K562 (cell line): ENCODE results near the gene METTL8. TPM values are rescaled to one million over a fixed set of nuclear protein-coding genes. Genes with fewer than 3 reads are reported as not detected.

ENCODE experiments used
- AFF1 ChIP-seq, 2 experiments: fragments of 450-650 bp; IDR thresholded peaks; 2 replicates each; pipeline ENCODE4 v1.6.1; 2018; ENCODE audit warnings: mild to moderate bottlenecking in 2 of 2, low read depth in 1 of 2; ENCODE audit not compliant: partially characterized antibody in 2 of 2
- ARID2 ChIP-seq: fragments of 450-650 bp; IDR thresholded peaks from 2 replicates; pipeline ENCODE4 v1.6.1; 2017; ENCODE audit warnings: antibody characterized with exemption, mild to moderate bottlenecking
- BMI1 ChIP-seq: fragments of 150-350 bp; IDR thresholded peaks from 2 replicates; pipeline ENCODE4 v1.6.1; 2014; ENCODE audit warnings: low read length
- ETV1 ChIP-seq: fragments of 450-650 bp; conservative IDR thresholded peaks from 2 replicates; pipeline ENCODE4 v1.6.1; 2016; ENCODE audit warnings: missing genetic modification characterization, control low read depth, low read depth, missing compliant biosample characterization
- MEIS2 ChIP-seq: fragments of 450-650 bp; IDR thresholded peaks from 2 replicates; pipeline ENCODE4 v1.6.1; 2014; ENCODE audit warnings: mild to moderate bottlenecking; ENCODE audit not compliant: partially characterized antibody
- PML ChIP-seq: IDR thresholded peaks from 2 replicates; pipeline ENCODE4 v1.6.1; 2012; ENCODE audit warnings: low read length, inconsistent platforms
- RCOR1 ChIP-seq, 2 experiments: IDR thresholded peaks; 2 replicates each; pipeline ENCODE4 v1.6.1; 2012; ENCODE audit warnings: low read depth in 2 of 2, low read length in 2 of 2, borderline replicate concordance in 1 of 2, improper control_type of control experiment in 1 of 2
- SMC3 ChIP-seq: conservative IDR thresholded peaks from 2 replicates; pipeline ENCODE4 v1.6.1; 2011; ENCODE audit warnings: low read depth, low read length, improper control_type of control experiment; ENCODE audit not compliant: insufficient read depth
- TAL1 ChIP-seq: fragments of 450-650 bp; IDR thresholded peaks from 2 replicates; pipeline ENCODE4 v1.6.1; 2016; ENCODE audit warnings: mild to moderate bottlenecking
- ZC3H4 ChIP-seq: sonication (generic); formaldehyde crosslinking; IDR thresholded peaks from 2 replicates; pipeline ENCODE4 v1.9.0; 2021; ENCODE audit warnings: missing genetic modification reagents, borderline replicate concordance
- ZKSCAN8 ChIP-seq: fragments of 200-800 bp; sonication (Bioruptor generic); IDR thresholded peaks from 2 replicates; pipeline ENCODE4 v1.6.1; 2016; ENCODE audit warnings: missing genetic modification characterization, missing compliant biosample characterization
- ZNF589 ChIP-seq: fragments of 200-800 bp; sonication (Bioruptor generic); IDR thresholded peaks from 2 replicates; pipeline ENCODE4 v1.6.1; 2016; ENCODE audit warnings: low read depth, missing genetic modification characterization, missing compliant biosample characterization
- ZNF75A ChIP-seq: fragments of 450-650 bp; formaldehyde crosslinking; IDR thresholded peaks from 2 replicates; pipeline ENCODE4 v1.4.0; 2020; ENCODE audit warnings: mild to moderate bottlenecking
- polyA plus RNA-seq, 8 experiments: library from polyadenylated mRNA; depleted of rRNA in 4 of 8; stranded (reverse) in 5 of 8; unstranded in 3 of 8; fragments of >200 nt; fragmentation: Nextera tagmentation in 2 of 8; fragmentation: Illumina TruSeq in 1 of 8; extraction: Ambion mirVana in 2 of 8; extraction: Trizol in 1 of 8; gene quantifications; 2 replicates each; pipeline versions ENCODE4 v1.2.1 to v1.2.3, GENCODE V29; 2011 to 2014; ENCODE audit warnings: inconsistent platforms in 1 of 8, missing spikeins in 1 of 8
- total RNA-seq, 7 experiments: library from RNA; depleted of rRNA in 6 of 7; stranded (reverse); fragments of >200 nt in 6 of 7; fragmentation: Illumina TruSeq in 2 of 7; extraction: Trizol in 2 of 7; gene quantifications; 2 replicates each; pipeline versions ENCODE4 v1.2.1 to v1.2.3, GENCODE V29; 2011 to 2021; ENCODE audit warnings: low replicate concordance in 1 of 7
- TF ChIP-seq, protein P1 (sequence below): fragments of 250-450 bp; sonication (Bioruptor Pico); IDR thresholded peaks from 2 replicates; pipeline ENCODE4 v1.5.0; 2020; ENCODE audit warnings: mild to moderate bottlenecking
- TF ChIP-seq, protein P2 (sequence below): fragments of 450-650 bp; IDR thresholded peaks from 2 replicates; pipeline ENCODE4 v1.6.1; 2017; ENCODE audit warnings: antibody characterized with exemption
- TF ChIP-seq, protein P3 (sequence below): sonication (generic); formaldehyde crosslinking; IDR thresholded peaks from 2 replicates; pipeline ENCODE4 v1.8.1; 2023; ENCODE audit warnings: mild to moderate bottlenecking, missing genetic modification reagents, moderate library complexity
- TF ChIP-seq, protein P4 (sequence below): sonication (generic); formaldehyde crosslinking; IDR thresholded peaks from 2 replicates; pipeline ENCODE4 v1.8.0; 2022; ENCODE audit warnings: mild to moderate bottlenecking, missing genetic modification reagents

METTL8 gene
- total and polyA plus RNA-seq, 9 of the 15 experiments (the other 6 are each of a cell fraction or from before 2014, with no cell fraction given): 12.9 to 52.6 (median 33.7) TPM

GRCh38 chr2:171416009-171416926 is 17.5 kb downstream of the METTL8 start (continued):
- TF ChIP-seq AFF1 (IDR thresholded peaks at IDR 0.05; ENCODE audit: low read depth in 1 of 2, partially characterized antibody in 2 of 2) (no peak), ZKSCAN8 (CRISPR knock-in tag) (no peak), PML (no peak), ETV1 (tag) (no peak), RCOR1 (IDR thresholded peaks at IDR 0.05; ENCODE audit: borderline replicate concordance in 1 of 2, low read depth in 2 of 2, low read length in 2 of 2) (peak in 1 of 2 experiments; percentile 44; a peak in 1 of 4 replicates), ZC3H4 (CRISPR knock-in tag) (no peak), MEIS2 (peak; percentile 25), ARID2 (peak; percentile 64; the same call in 1 of the 2 replicates), SMC3 (peak; percentile 84), ZNF589 (CRISPR knock-in tag) (no peak), BMI1 (no peak), ZNF75A (CRISPR knock-in tag) (peak; percentile 91), TAL1 (peak; percentile 35)
- TF ChIP-seq, protein P1, sequence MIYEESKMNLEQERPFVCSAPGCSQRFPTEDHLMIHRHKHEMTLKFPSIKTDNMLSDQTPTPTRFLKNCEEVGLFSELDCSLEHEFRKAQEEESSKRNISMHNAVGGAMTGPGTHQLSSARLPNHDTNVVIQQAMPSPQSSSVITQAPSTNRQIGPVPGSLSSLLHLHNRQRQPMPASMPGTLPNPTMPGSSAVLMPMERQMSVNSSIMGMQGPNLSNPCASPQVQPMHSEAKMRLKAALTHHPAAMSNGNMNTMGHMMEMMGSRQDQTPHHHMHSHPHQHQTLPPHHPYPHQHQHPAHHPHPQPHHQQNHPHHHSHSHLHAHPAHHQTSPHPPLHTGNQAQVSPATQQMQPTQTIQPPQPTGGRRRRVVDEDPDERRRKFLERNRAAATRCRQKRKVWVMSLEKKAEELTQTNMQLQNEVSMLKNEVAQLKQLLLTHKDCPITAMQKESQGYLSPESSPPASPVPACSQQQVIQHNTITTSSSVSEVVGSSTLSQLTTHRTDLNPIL (CRISPR knock-in tag): no peak
- TF ChIP-seq, protein P2, sequence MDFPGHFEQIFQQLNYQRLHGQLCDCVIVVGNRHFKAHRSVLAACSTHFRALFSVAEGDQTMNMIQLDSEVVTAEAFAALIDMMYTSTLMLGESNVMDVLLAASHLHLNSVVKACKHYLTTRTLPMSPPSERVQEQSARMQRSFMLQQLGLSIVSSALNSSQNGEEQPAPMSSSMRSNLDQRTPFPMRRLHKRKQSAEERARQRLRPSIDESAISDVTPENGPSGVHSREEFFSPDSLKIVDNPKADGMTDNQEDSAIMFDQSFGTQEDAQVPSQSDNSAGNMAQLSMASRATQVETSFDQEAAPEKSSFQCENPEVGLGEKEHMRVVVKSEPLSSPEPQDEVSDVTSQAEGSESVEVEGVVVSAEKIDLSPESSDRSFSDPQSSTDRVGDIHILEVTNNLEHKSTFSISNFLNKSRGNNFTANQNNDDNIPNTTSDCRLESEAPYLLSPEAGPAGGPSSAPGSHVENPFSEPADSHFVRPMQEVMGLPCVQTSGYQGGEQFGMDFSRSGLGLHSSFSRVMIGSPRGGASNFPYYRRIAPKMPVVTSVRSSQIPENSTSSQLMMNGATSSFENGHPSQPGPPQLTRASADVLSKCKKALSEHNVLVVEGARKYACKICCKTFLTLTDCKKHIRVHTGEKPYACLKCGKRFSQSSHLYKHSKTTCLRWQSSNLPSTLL: no peak
- TF ChIP-seq, protein P3, sequence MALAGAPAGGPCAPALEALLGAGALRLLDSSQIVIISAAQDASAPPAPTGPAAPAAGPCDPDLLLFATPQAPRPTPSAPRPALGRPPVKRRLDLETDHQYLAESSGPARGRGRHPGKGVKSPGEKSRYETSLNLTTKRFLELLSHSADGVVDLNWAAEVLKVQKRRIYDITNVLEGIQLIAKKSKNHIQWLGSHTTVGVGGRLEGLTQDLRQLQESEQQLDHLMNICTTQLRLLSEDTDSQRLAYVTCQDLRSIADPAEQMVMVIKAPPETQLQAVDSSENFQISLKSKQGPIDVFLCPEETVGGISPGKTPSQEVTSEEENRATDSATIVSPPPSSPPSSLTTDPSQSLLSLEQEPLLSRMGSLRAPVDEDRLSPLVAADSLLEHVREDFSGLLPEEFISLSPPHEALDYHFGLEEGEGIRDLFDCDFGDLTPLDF: 0 out of 2 replicates have a peak, but pooled peaks have one; percentile 47
- TF ChIP-seq, protein P4, sequence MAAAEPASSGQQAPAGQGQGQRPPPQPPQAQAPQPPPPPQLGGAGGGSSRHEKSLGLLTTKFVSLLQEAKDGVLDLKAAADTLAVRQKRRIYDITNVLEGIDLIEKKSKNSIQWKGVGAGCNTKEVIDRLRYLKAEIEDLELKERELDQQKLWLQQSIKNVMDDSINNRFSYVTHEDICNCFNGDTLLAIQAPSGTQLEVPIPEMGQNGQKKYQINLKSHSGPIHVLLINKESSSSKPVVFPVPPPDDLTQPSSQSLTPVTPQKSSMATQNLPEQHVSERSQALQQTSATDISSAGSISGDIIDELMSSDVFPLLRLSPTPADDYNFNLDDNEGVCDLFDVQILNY: 0 out of 2 replicates have a peak, but pooled peaks have one; percentile 38
